HEK293 (cell line): ENCODE measurements around the gene BRCC3.

Source experiments
- CTCF ChIA-PET: fragments of 350-600 bp; formaldehyde crosslinking; extraction: SDS; loops from one replicate; lab custom pipeline; 2021; ENCODE audit warnings: antibody characterized with exemption; lab: Yijun Ruan, JAX
- POLR2A ChIA-PET: fragments of 300-600 bp; formaldehyde crosslinking; extraction: SDS; loops from one replicate; lab custom pipeline; 2020; ENCODE audit warnings: antibody characterized with exemption, inconsistent platforms; lab: Yijun Ruan, JAX
- H3K27ac ChIP-seq: fragments of 200-500 bp; sonication (Bioruptor generic); 2 replicates; pipeline ENCODE4 v1.5.1; 2014; ENCODE audit warnings: low read depth, low read length, control low read depth, inconsistent platforms; ENCODE audit errors: extremely low read depth
- H3K36me3 ChIP-seq, 2 experiments: fragments of 200-500 bp in 1 of 2; sonication (Bioruptor generic) in 1 of 2; 1 replicate in 1 of 2; 2 replicates in 1 of 2; pipeline ENCODE4 v1.5.1; 2014 to 2017; ENCODE audit warnings: inconsistent platforms in 2 of 2, low read length in 2 of 2; ENCODE audit not compliant: control insufficient read depth in 2 of 2, insufficient read depth in 1 of 2
- H3K4me1 ChIP-seq: fragments of 200-500 bp; sonication (Bioruptor generic); 2 replicates; pipeline ENCODE4 v1.5.1; 2014; ENCODE audit warnings: mild to moderate bottlenecking, low read length, inconsistent platforms; ENCODE audit not compliant: control insufficient read depth, insufficient read depth
- H3K4me3 ChIP-seq: 2 replicates; pipeline ENCODE4 v1.5.1; 2011; ENCODE audit warnings: low read depth, mild to moderate bottlenecking, control low read depth, low read length, moderate library complexity
- H3K9me3 ChIP-seq: fragments of 200-500 bp; sonication (Bioruptor generic); 2 replicates; pipeline ENCODE4 v1.5.1; 2014; ENCODE audit warnings: low read depth, low read length, inconsistent platforms; ENCODE audit not compliant: control insufficient read depth, insufficient read depth
- EGR2 ChIP-seq: fragments of 450-650 bp; formaldehyde crosslinking; IDR thresholded peaks from 2 replicates; pipeline ENCODE4 v1.5.1; 2016; ENCODE audit warnings: low read depth, missing biosample characterization, missing genetic modification characterization
- KLF17 ChIP-seq: fragments of 450-650 bp; formaldehyde crosslinking; IDR thresholded peaks from 2 replicates; pipeline ENCODE4 v1.5.1; 2016; ENCODE audit warnings: missing biosample characterization, missing genetic modification characterization
- PRDM2 ChIP-seq: fragments of 450-650 bp; formaldehyde crosslinking; IDR thresholded peaks from 2 replicates; pipeline ENCODE4 v1.5.1; 2016; ENCODE audit warnings: missing biosample characterization, missing genetic modification characterization, borderline replicate concordance
- SP2 ChIP-seq: fragments of 450-650 bp; formaldehyde crosslinking; IDR thresholded peaks from 2 replicates; pipeline ENCODE4 v1.5.1; 2016; ENCODE audit warnings: missing biosample characterization, missing genetic modification characterization
- ZBTB10 ChIP-seq: fragments of 450-650 bp; formaldehyde crosslinking; IDR thresholded peaks from 2 replicates; pipeline ENCODE4 v1.5.1; 2016; ENCODE audit warnings: missing biosample characterization, missing genetic modification characterization
- ZIC2 ChIP-seq: fragments of 450-650 bp; formaldehyde crosslinking; IDR thresholded peaks from 2 replicates; pipeline ENCODE4 v1.5.1; 2016; ENCODE audit warnings: missing biosample characterization, missing genetic modification characterization
- ZNF10 ChIP-seq: fragments of 450-650 bp; formaldehyde crosslinking; IDR thresholded peaks from 2 replicates; pipeline ENCODE4 v1.5.1; 2017; ENCODE audit warnings: missing biosample characterization, missing genetic modification characterization
- ZNF138 ChIP-seq: fragments of 450-650 bp; formaldehyde crosslinking; IDR thresholded peaks from 2 replicates; pipeline ENCODE4 v1.5.1; 2016; ENCODE audit warnings: missing biosample characterization, missing genetic modification characterization, borderline replicate concordance
- ZNF148 ChIP-seq: fragments of 450-650 bp; formaldehyde crosslinking; IDR thresholded peaks from 2 replicates; pipeline ENCODE4 v1.5.0; 2017; ENCODE audit warnings: missing biosample characterization, missing genetic modification characterization, borderline replicate concordance
- ZNF184 ChIP-seq: fragments of 450-650 bp; IDR thresholded peaks from 2 replicates; pipeline ENCODE4 v1.5.1; 2018; ENCODE audit warnings: missing biosample characterization, mild to moderate bottlenecking, missing genetic modification characterization
- ZNF239 ChIP-seq: fragments of 450-650 bp; formaldehyde crosslinking; IDR thresholded peaks from 2 replicates; pipeline ENCODE4 v1.5.1; 2016; ENCODE audit warnings: missing biosample characterization, missing genetic modification characterization
- ZNF449 ChIP-seq: fragments of 450-650 bp; formaldehyde crosslinking; IDR thresholded peaks from 2 replicates; pipeline ENCODE4 v1.5.1; 2017; ENCODE audit warnings: missing biosample characterization, mild to moderate bottlenecking, missing genetic modification characterization, moderate library complexity
- ZNF580 ChIP-seq: fragments of 450-650 bp; formaldehyde crosslinking; IDR thresholded peaks from 2 replicates; pipeline ENCODE4 v1.5.1; 2016; ENCODE audit warnings: missing biosample characterization, missing genetic modification characterization
- ZNF610 ChIP-seq: fragments of 450-650 bp; formaldehyde crosslinking; IDR thresholded peaks from 2 replicates; pipeline ENCODE4 v1.5.1; 2016; ENCODE audit warnings: missing biosample characterization, missing genetic modification characterization, borderline replicate concordance
- ZNF747 ChIP-seq: fragments of 450-650 bp; formaldehyde crosslinking; IDR thresholded peaks from 2 replicates; pipeline ENCODE4 v1.5.1; 2016; ENCODE audit warnings: missing biosample characterization, missing genetic modification characterization

BRCC3 gene

GRCh38 chrX:155023907-155024833, 47.1 kb upstream of the BRCC3 start:
- no peak for TF ChIP-seq ZIC2 (tag by site-specific recombination)
- no peak for TF ChIP-seq ZNF610 (tag by site-specific recombination)
- TF ChIP-seq PRDM2 (tag by site-specific recombination): no peak
- TF ChIP-seq SP2 (tag by site-specific recombination): no peak
- TF ChIP-seq ZNF449: no peak
- 0 out of 2 replicates have a peak, but pooled peaks have one; percentile 14 for TF ChIP-seq ZNF580 (tag by site-specific recombination)
- TF ChIP-seq KLF17 (tag by site-specific recombination): no peak
- Histone ChIP-seq H3K36me3 (no peaks in the 10 kb centered on the region), H3K27ac (no peak overlapping the region), H3K4me1 (peaks cover 2% of the 10 kb centered on the region; the same call in 1 of the 2 replicates), H3K4me3 (no peak overlapping the region), H3K9me3 (no peaks in the 10 kb centered on the region)
- POLR2A ChIA-PET: no interaction called here
- CTCF ChIA-PET: interaction anchor here (0.6 kb wide), 1 partner anchor 191 kb away, joined by 5 read pairs; no protein-coding TSS in a partner anchor

- CTCF ChIA-PET: interaction anchor here (1.7 kb wide), 1 partner anchor 31 kb away, joined by 4 read pairs; no protein-coding TSS in a partner anchor
- Histone ChIP-seq H3K4me3 (peak overlapping the region; percentile 72), H3K9me3 (no peaks in the 10 kb centered on the region), H3K36me3 (no peaks in the 10 kb centered on the region; a peak in 1 of 3 replicates), H3K27ac (peak overlapping the region; percentile 99), H3K4me1 (peaks cover 2% of the 10 kb centered on the region; the same call in 1 of the 2 replicates)
- POLR2A ChIA-PET: interaction anchor here (0.8 to 1.4 kb wide), 9 partner anchors 8 to 46 kb away, joined by 3 to 5 read pairs (median 3); partner anchors contain the start of genes BRCC3, CMC4 and MTCP1
- peak; percentile 56; the same call in 1 of the 2 replicates for TF ChIP-seq ZNF184
- no peak for TF ChIP-seq SP2 (tag by site-specific recombination)
- TF ChIP-seq ZNF747 (tag by site-specific recombination): no peak
- TF ChIP-seq ZNF239 (tag by site-specific recombination): no peak
- peak; percentile 65; the same call in 1 of the 2 replicates for TF ChIP-seq EGR2 (tag by site-specific recombination)
- TF ChIP-seq ZBTB10 (tag by site-specific recombination): peak; percentile 48; the same call in 1 of the 2 replicates
- no peak for TF ChIP-seq ZNF148 (tag by site-specific recombination)
- peak; percentile 71; the same call in 1 of the 2 replicates for TF ChIP-seq ZNF10 (tag by site-specific recombination)
- no peak for TF ChIP-seq ZNF138
Observed at GRCh38 chrX:155026420-155026726, 44.9 kb upstream of the BRCC3 start.
